HepG2 (cell line): ENCODE measurements around the gene PKD1L1. TPM values are rescaled to one million over a fixed set of nuclear protein-coding genes. Genes with fewer than 3 reads are reported as not detected.

Source experiments
- AHR ChIP-seq: IDR thresholded peaks from 2 replicates; pipeline ENCODE4 v1.6.1; 2018; ENCODE audit warnings: missing genetic modification reagents, missing compliant biosample characterization
- BRD4 ChIP-seq: sonication (generic); formaldehyde crosslinking; IDR thresholded peaks from 2 replicates; pipeline ENCODE4 v1.4.0; 2020; ENCODE audit warnings: missing genetic modification reagents
- BRF2 ChIP-seq: sonication (generic); formaldehyde crosslinking; IDR thresholded peaks from 2 replicates; pipeline ENCODE4 v1.8.1; 2022; ENCODE audit warnings: mild to moderate bottlenecking, missing genetic modification reagents
- CERS6 ChIP-seq: sonication (generic); formaldehyde crosslinking; IDR thresholded peaks from 2 replicates; pipeline ENCODE4 v1.5.0; 2020; ENCODE audit warnings: missing genetic modification reagents
- CHCHD3 ChIP-seq: sonication (generic); formaldehyde crosslinking; IDR thresholded peaks from 2 replicates; pipeline ENCODE4 v1.8.0; 2022; ENCODE audit warnings: mild to moderate bottlenecking, missing genetic modification reagents, moderate library complexity
- KDM1A ChIP-seq: IDR thresholded peaks from 2 replicates; pipeline ENCODE4 v1.6.1; 2016; ENCODE audit warnings: missing compliant biosample characterization
- PREB ChIP-seq: sonication (generic); formaldehyde crosslinking; IDR thresholded peaks from 2 replicates; pipeline ENCODE4 v1.4.0; 2020; ENCODE audit warnings: missing genetic modification reagents
- RELA ChIP-seq: sonication (generic); formaldehyde crosslinking; IDR thresholded peaks from 2 replicates; pipeline ENCODE4 v1.4.0; 2020; ENCODE audit warnings: missing genetic modification reagents
- RFX5 ChIP-seq: IDR thresholded peaks from 2 replicates; pipeline ENCODE4 v1.6.1; 2011; ENCODE audit warnings: low read depth, low read length, improper control_type of control experiment
- SMAD1 ChIP-seq: sonication (generic); formaldehyde crosslinking; IDR thresholded peaks from 2 replicates; pipeline ENCODE4 v1.4.0; 2020; ENCODE audit warnings: missing genetic modification reagents, low read depth, mild to moderate bottlenecking, borderline replicate concordance
- SMAD3 ChIP-seq: sonication (generic); formaldehyde crosslinking; IDR thresholded peaks from 2 replicates; pipeline ENCODE4 v1.4.0; 2020; ENCODE audit warnings: missing genetic modification reagents
- SOX5 ChIP-seq: IDR thresholded peaks from 2 replicates; pipeline ENCODE4 v1.6.1; 2016; ENCODE audit warnings: borderline replicate concordance
- USF2 ChIP-seq, 2 experiments: sonication (generic) in 1 of 2; formaldehyde crosslinking in 1 of 2; IDR thresholded peaks; 2 replicates each; pipeline versions ENCODE4 v1.5.1 to v1.6.1; 2011 to 2020; ENCODE audit warnings: borderline replicate concordance in 1 of 2, low read depth in 1 of 2, low read length in 1 of 2, mild to moderate bottlenecking in 1 of 2, missing genetic modification reagents in 1 of 2, moderate library complexity in 1 of 2
- ZNF138 ChIP-seq: sonication (generic); formaldehyde crosslinking; IDR thresholded peaks from 2 replicates; pipeline ENCODE4 v1.5.0; 2020; ENCODE audit warnings: mild to moderate bottlenecking, low read depth, missing genetic modification reagents
- ZNF281 ChIP-seq: sonication (generic); formaldehyde crosslinking; IDR thresholded peaks from 2 replicates; pipeline ENCODE4 v1.4.0; 2020; ENCODE audit warnings: missing genetic modification reagents, borderline replicate concordance
- ZNF44 ChIP-seq: sonication (generic); formaldehyde crosslinking; IDR thresholded peaks from 2 replicates; pipeline ENCODE4 v1.5.1; 2020; ENCODE audit warnings: mild to moderate bottlenecking, missing genetic modification reagents
- ZNF501 ChIP-seq: sonication (generic); formaldehyde crosslinking; IDR thresholded peaks from 2 replicates; pipeline ENCODE4 v1.5.1; 2020; ENCODE audit warnings: mild to moderate bottlenecking, moderate library complexity, missing genetic modification reagents
- ZNF768 ChIP-seq: sonication (generic); formaldehyde crosslinking; IDR thresholded peaks from 2 replicates; pipeline ENCODE4 v1.4.0; 2020; ENCODE audit warnings: missing genetic modification reagents
- ZNF773 ChIP-seq: sonication (generic); formaldehyde crosslinking; IDR thresholded peaks from 2 replicates; pipeline ENCODE4 v1.4.0; 2020; ENCODE audit warnings: missing genetic modification reagents, borderline replicate concordance
- ZNF816 ChIP-seq: sonication (generic); formaldehyde crosslinking; IDR thresholded peaks from 2 replicates; pipeline ENCODE4 v1.8.0; 2022; ENCODE audit warnings: missing genetic modification reagents, mild to moderate bottlenecking, borderline replicate concordance
- polyA plus RNA-seq, 8 experiments: library from polyadenylated mRNA; depleted of rRNA in 3 of 8; stranded (reverse) in 7 of 8; unstranded in 1 of 8; fragments of >200 nt; fragmentation: Illumina TruSeq in 4 of 8; extraction: Trizol in 4 of 8; gene quantifications; 2 replicates each; pipeline versions ENCODE4 v1.2.1 to v1.2.3, GENCODE V29; 2011 to 2016; ENCODE audit warnings: low read depth in 4 of 8, missing spikeins in 1 of 8, mixed read lengths in 1 of 8; ENCODE audit not compliant: insufficient read depth in 1 of 8
- total RNA-seq, 5 experiments: library from RNA; depleted of rRNA; stranded (reverse); fragments of >200 nt; fragmentation: Illumina TruSeq; extraction: Trizol; gene quantifications; 2 replicates each; pipeline ENCODE4 v1.2.3, GENCODE V29; 2016; ENCODE audit warnings: low read depth in 1 of 5

PKD1L1 gene
- total and polyA plus RNA-seq, 2 of the 13 experiments (the other 11 are each of a cell fraction or from before 2014, with no cell fraction given) = 0.01 TPM; not detected in 1

- peak; percentile 87 for TF ChIP-seq ZNF281 (CRISPR knock-in tag)
- no peak for TF ChIP-seq ZNF773 (CRISPR knock-in tag)
- no peak for TF ChIP-seq ZNF816 (CRISPR knock-in tag)
- TF ChIP-seq CERS6 (CRISPR knock-in tag) = no peak
- TF ChIP-seq ZNF501 (CRISPR knock-in tag) = peak; percentile 67; the same call in 1 of the 2 replicates
- TF ChIP-seq KDM1A (CRISPR knock-in tag) = peak; percentile 80
- TF ChIP-seq USF2 (IDR thresholded peaks at IDR 0.05; ENCODE audit: low read depth, low read length) = no peak
- TF ChIP-seq USF2 (CRISPR knock-in tag; IDR thresholded peaks at IDR 0.05; ENCODE audit: borderline replicate concordance) = no peak
- TF ChIP-seq PREB (CRISPR knock-in tag) = no peak
- no peak for TF ChIP-seq ZNF44 (CRISPR knock-in tag)
- peak; percentile 95 for TF ChIP-seq SOX5 (CRISPR knock-in tag)
- TF ChIP-seq CHCHD3 (CRISPR knock-in tag) = no peak
- no peak for TF ChIP-seq RELA (CRISPR knock-in tag)
- no peak; the same call in 1 of the 2 replicates for TF ChIP-seq SMAD1 (CRISPR knock-in tag)
- no peak for TF ChIP-seq ZNF768
- peak; percentile 90 for TF ChIP-seq SMAD3 (CRISPR knock-in tag)
- TF ChIP-seq AHR (CRISPR knock-in tag) = peak; percentile 54; the same call in 1 of the 2 replicates
- TF ChIP-seq ZNF138 (CRISPR knock-in tag) = no peak
- TF ChIP-seq RFX5 = no peak
- TF ChIP-seq BRD4 (CRISPR knock-in tag) = peak; percentile 77
- peak; percentile 93; the same call in 1 of the 2 replicates for TF ChIP-seq BRF2
Observed at GRCh38 chr7:47763063-47763974, 184.9 kb downstream of the PKD1L1 start (continued).
